Measurements from ENCODE around the gene FOXL2.

GRCh38 chr3:138939561-138940241 is 7.2 kb downstream of the FOXL2 start:
- TF ChIP-seq POLR2A (IDR thresholded peaks at IDR 0.05; ENCODE audit: low read depth, low read length), result no peak
- TF ChIP-seq CTCF (conservative IDR thresholded peaks at IDR 0.05; ENCODE audit: low read depth, low read length), result no peak
- TF ChIP-seq MAFK (IDR thresholded peaks at IDR 0.05; ENCODE audit: low read depth, low read length), result no peak
- no peak for TF ChIP-seq FOS (IDR thresholded peaks at IDR 0.05; ENCODE audit: low read depth, low read length)
- TF ChIP-seq RAD21 (IDR thresholded peaks at IDR 0.05; ENCODE audit: low read length), result no peak
- no peak for TF ChIP-seq ELK1 (IDR thresholded peaks at IDR 0.05; ENCODE audit: borderline replicate concordance, low read depth, low read length)
- no peak for TF ChIP-seq SMC3 (IDR thresholded peaks at IDR 0.05; ENCODE audit: low read depth, low read length)
- no peak for TF ChIP-seq MXI1 (IDR thresholded peaks at IDR 0.05; ENCODE audit: borderline replicate concordance, low read depth, low read length)
- no peak for TF ChIP-seq CHD1 (IDR thresholded peaks at IDR 0.05; ENCODE audit: low read depth, low read length)
- no peak for TF ChIP-seq MAZ (IDR thresholded peaks at IDR 0.05; ENCODE audit: borderline replicate concordance, low read depth, low read length)
- TF ChIP-seq BHLHE40 (IDR thresholded peaks at IDR 0.05; ENCODE audit: low read depth, low read length), result no peak
- TF ChIP-seq CEBPB (IDR thresholded peaks at IDR 0.05; ENCODE audit: low read depth, low read length), result no peak
